ENCODE results near the gene ADGRV1. TPM values are rescaled to one million over a fixed set of nuclear protein-coding genes. Genes with fewer than 3 reads are reported as not detected.

The ADGRV1 gene
- total RNA-seq, 1 donor = 0.94 TPM

DNA sequence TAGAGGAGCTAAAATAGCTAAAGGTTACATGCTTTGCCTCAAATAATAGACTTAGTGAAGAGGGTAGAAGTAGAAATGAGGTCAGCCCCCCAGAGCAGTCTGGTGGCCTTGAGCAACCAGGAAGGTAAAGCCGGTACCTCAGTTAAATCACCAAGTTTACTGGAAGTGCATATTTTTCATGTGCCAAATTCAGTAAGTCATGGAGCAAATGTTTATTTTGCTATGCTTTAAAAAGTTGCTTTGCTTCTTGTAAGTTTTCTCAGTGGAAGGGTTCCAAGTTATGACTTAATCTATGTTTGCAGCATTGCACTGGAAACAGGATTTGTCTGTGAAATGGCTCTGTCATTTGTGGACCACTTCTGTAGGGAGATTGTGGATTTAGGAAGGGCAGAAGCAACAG, 567.9 kb downstream of the ADGRV1 start:
- Histone ChIP-seq H3K4me3 (ENCODE audit: low read length) (no peak overlapping the region), H3K27me3 (ENCODE audit: insufficient read depth, low read length) (no peaks in the 10 kb centered on the region), H3K9me3 (ENCODE audit: low read depth, low read length) (no peaks in the 10 kb centered on the region), H3K4me1 (ENCODE audit: insufficient read depth, low read length) (peaks cover 13% of the 10 kb centered on the region)

GRCh38 chr5:91126888-91127287, 568.3 kb downstream of the ADGRV1 start:
- H3K9me3 ChIP-seq (ENCODE audit: low read depth, low read length) = no peaks in the 10 kb centered on the region
- peaks cover 11% of the 10 kb centered on the region for H3K4me1 ChIP-seq (ENCODE audit: insufficient read depth, low read length)
- H3K4me3 ChIP-seq (ENCODE audit: low read length) = no peak overlapping the region
- H3K27me3 ChIP-seq (ENCODE audit: insufficient read depth, low read length) = no peaks in the 10 kb centered on the region

DNA sequence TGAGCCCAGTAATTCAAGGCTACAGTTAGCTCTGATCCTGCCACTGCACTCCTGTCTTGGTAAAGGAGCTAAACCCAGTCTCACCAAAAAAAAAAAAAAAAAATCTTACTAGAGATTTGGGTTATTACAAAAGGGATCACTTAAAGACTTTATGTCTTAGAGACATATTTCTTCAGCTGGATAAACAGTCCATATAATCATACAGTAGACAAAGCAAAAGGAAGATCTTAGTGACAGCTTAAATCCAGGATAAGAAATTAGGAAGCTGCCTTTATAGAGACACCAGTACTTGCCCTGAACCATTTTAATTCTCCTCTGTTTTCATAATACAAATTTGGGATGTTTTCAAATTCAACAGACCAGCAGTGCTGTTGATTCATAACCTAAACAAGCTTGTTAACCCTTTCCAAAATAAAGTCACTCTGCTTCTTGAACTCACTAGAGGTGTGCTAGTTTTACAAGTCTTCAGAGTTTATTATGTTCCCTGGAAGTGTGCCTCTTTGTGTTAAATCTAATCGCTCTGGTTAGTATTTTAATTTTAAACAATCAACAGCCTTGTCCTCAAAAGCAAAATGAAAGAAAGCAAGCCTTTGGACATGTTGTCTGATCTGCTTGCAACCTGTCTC, 569.0 kb downstream of the ADGRV1 start:
- Histone ChIP-seq H3K9me3 (ENCODE audit: low read depth, low read length) (no peaks in the 10 kb centered on the region), H3K4me1 (ENCODE audit: insufficient read depth, low read length) (peaks cover 11% of the 10 kb centered on the region), H3K4me3 (ENCODE audit: low read length) (no peak overlapping the region), H3K27me3 (ENCODE audit: insufficient read depth, low read length) (no peaks in the 10 kb centered on the region)

DNA sequence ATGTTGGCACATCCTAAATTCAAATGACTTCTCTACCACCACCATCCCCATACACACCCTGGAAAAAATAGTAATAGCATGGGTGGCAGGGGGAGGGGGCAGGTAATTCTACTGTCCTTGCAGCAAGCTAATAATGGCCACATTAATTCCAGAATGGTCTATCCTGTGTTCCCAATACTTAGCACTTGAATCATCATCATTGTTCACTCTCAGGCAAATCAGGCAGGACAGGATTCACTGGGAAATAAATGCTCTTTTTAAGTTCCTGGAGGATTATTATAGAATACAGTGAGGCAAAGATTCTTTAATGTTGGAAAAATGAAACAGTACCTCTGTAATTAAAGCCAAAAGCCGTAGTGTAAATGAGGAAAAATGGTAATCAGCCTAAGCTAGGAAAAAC, 570.0 kb downstream of the ADGRV1 start:
- Histone ChIP-seq H3K9me3 (ENCODE audit: low read depth, low read length) (no peaks in the 10 kb centered on the region), H3K4me1 (ENCODE audit: insufficient read depth, low read length) (peaks cover 7% of the 10 kb centered on the region), H3K27me3 (ENCODE audit: insufficient read depth, low read length) (no peaks in the 10 kb centered on the region), H3K4me3 (ENCODE audit: low read length) (no peak overlapping the region)

- Histone ChIP-seq H3K27me3 (ENCODE audit: insufficient read depth, low read length) (no peaks in the 10 kb centered on the region), H3K4me1 (ENCODE audit: insufficient read depth, low read length) (peaks cover 3% of the 10 kb centered on the region), H3K4me3 (ENCODE audit: low read length) (no peak overlapping the region), H3K9me3 (ENCODE audit: low read depth, low read length) (no peaks in the 10 kb centered on the region)
These were observed 571.2 kb downstream of the ADGRV1 start for GRCh38 chr5:91129748-91130147.

- Histone ChIP-seq H3K9me3 (ENCODE audit: low read depth, low read length) (no peaks in the 10 kb centered on the region), H3K4me3 (ENCODE audit: low read length) (no peak overlapping the region)
These were observed 572.2 kb downstream of the ADGRV1 start for GRCh38 chr5:91130759-91131158.

GRCh38 chr5:91132550-91132949, 574.0 kb downstream of the ADGRV1 start:
- Histone ChIP-seq H3K4me3 (ENCODE audit: low read length) (no peak overlapping the region), H3K9me3 (ENCODE audit: low read depth, low read length) (no peaks in the 10 kb centered on the region), H3K4me1 (ENCODE audit: insufficient read depth, low read length) (no peaks in the 10 kb centered on the region), H3K27me3 (ENCODE audit: insufficient read depth, low read length) (no peaks in the 10 kb centered on the region)

More at GRCh38 chr5:91130759-91131158, 572.2 kb downstream of the ADGRV1 start:
- Histone ChIP-seq H3K27me3 (ENCODE audit: insufficient read depth, low read length) (no peaks in the 10 kb centered on the region), H3K4me1 (ENCODE audit: insufficient read depth, low read length) (no peaks in the 10 kb centered on the region)

DNA sequence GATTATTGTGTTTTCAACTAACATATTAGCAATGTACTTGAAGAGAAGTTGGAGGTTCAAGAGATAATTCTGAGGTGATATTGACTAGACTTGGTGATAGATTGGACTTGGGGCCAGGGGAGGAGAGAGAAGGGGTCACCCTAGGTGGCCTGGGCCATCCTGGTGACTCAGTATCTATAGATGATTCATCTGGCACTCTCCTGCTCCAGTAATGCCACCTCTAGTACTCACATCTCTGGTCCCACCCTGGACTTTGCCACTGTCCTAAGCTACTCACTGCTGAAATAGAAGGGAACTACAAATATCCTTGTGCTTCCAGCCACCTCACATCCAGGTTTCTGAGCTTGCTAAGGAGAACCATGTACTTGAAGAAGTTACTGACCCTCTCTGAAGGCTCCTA, 574.6 kb downstream of the ADGRV1 start:
- Histone ChIP-seq H3K4me3 (ENCODE audit: low read length) (no peak overlapping the region), H3K9me3 (ENCODE audit: low read depth, low read length) (no peaks in the 10 kb centered on the region), H3K4me1 (ENCODE audit: insufficient read depth, low read length) (no peaks in the 10 kb centered on the region), H3K27me3 (ENCODE audit: insufficient read depth, low read length) (no peaks in the 10 kb centered on the region)

- no peak overlapping the region for H3K4me3 ChIP-seq (ENCODE audit: low read length)
- no peaks in the 10 kb centered on the region for H3K9me3 ChIP-seq (ENCODE audit: low read depth, low read length)
These were observed 577.1 kb downstream of the ADGRV1 start for GRCh38 chr5:91135475-91136248.

DNA sequence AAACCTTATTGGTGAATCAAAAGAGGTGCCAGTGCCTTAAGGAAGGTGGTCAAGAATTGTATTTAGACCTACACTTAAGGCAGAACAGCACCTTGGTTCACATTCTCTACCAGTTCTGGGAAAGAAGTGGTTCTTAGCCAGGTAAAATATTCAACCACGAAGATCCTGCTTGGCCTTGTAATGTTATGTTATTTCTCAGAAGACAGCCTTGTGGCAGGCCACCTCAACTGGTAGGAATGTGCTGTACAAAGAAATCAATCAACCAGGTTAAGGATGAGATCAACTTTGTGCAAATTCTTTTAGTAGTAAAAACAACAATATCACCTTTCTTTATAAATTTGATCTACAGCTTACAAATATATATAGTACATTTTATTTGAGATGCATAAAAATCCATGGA, 577.7 kb downstream of the ADGRV1 start:
- Histone ChIP-seq H3K9me3 (ENCODE audit: low read depth, low read length) (no peaks in the 10 kb centered on the region), H3K27me3 (ENCODE audit: insufficient read depth, low read length) (no peaks in the 10 kb centered on the region), H3K4me3 (ENCODE audit: low read length) (no peak overlapping the region), H3K4me1 (ENCODE audit: insufficient read depth, low read length) (peaks cover 11% of the 10 kb centered on the region)

More at GRCh38 chr5:91135475-91136248, 577.1 kb downstream of the ADGRV1 start:
- no peaks in the 10 kb centered on the region for H3K27me3 ChIP-seq (ENCODE audit: insufficient read depth, low read length)
- peaks cover 11% of the 10 kb centered on the region for H3K4me1 ChIP-seq (ENCODE audit: insufficient read depth, low read length)

DNA sequence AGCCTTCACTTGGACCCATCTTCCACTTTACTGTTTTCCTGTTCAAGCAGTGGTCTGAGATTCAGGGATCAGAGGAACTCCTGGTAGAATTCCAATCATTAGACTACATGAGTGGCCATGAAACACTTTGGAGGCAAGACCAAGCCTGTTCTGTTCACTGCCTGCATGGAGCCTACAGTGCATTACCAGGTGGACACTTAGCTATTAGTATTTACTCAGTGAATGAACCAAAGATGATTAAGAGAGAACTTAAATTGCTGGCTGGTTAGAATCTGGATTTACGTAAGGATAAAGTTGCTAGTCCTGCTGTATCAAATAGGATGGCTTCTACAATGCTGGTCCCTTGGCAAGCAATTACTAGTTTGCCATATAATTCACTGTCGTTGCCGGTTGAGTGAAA, 579.0 kb downstream of the ADGRV1 start:
- no peaks in the 10 kb centered on the region for H3K27me3 ChIP-seq (ENCODE audit: insufficient read depth, low read length)
- peaks cover 23% of the 10 kb centered on the region for H3K4me1 ChIP-seq (ENCODE audit: insufficient read depth, low read length)
- no peaks in the 10 kb centered on the region for H3K9me3 ChIP-seq (ENCODE audit: low read depth, low read length)
- no peak overlapping the region for H3K4me3 ChIP-seq (ENCODE audit: low read length)

DNA sequence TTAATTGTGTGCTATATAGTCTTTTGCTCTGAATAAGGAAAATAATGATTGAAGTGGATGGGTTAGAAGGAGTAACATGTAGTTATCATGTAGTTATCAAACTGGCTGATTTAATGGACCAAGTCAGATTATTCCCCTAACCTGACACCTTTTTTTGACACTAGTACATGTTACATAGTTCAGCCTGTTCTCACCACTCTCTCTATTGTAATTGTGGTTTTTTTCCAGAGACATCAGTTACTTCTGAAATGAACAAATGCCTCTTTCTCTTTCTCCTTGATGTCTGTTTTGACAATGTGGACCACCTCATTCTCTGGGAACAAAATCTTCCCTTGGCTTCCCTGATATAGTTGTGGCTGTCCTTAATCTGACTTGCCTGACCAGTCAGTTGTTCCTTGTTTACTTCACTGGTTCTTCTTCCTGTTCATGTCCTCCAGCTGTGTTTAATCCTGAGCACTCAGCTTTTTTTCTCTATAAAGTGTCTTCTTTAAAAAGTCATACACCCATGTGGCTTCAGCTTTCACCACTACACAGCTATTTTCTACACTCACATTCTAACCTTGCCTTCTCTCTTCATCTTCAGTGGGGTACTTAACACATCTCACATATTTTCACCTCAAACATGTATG, 581.1 kb downstream of the ADGRV1 start:
- Histone ChIP-seq H3K4me1 (ENCODE audit: insufficient read depth, low read length) (peaks cover 36% of the 10 kb centered on the region), H3K9me3 (ENCODE audit: low read depth, low read length) (no peaks in the 10 kb centered on the region), H3K4me3 (ENCODE audit: low read length) (no peak overlapping the region), H3K27me3 (ENCODE audit: insufficient read depth, low read length) (no peaks in the 10 kb centered on the region)

GRCh38 chr5:91140657-91141056, 582.1 kb downstream of the ADGRV1 start:
- Histone ChIP-seq H3K4me1 (ENCODE audit: insufficient read depth, low read length) (peaks cover 36% of the 10 kb centered on the region), H3K9me3 (ENCODE audit: low read depth, low read length) (no peaks in the 10 kb centered on the region), H3K27me3 (ENCODE audit: insufficient read depth, low read length) (no peaks in the 10 kb centered on the region), H3K4me3 (ENCODE audit: low read length) (no peak overlapping the region)

DNA sequence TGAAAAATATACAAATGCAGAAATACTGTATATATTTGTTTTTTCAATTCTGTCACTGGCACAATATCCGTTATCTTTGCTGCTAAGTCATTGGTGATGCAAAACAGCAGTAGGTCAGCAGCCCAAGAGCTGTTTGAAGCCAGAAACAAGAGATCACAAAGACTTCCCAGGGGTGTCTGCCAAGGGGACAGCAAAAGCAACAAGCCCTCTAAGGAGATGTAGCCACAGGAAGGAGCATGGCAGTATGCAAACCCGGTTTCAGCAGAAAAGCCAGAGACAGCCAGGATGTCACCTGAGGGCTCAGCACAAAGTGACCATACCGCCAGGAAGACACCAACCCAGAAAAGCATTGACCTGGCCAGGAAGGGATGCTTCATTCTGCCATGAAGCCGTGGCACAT, 583.0 kb downstream of the ADGRV1 start:
- Histone ChIP-seq H3K4me1 (ENCODE audit: insufficient read depth, low read length) (peaks cover 42% of the 10 kb centered on the region), H3K9me3 (ENCODE audit: low read depth, low read length) (no peaks in the 10 kb centered on the region), H3K27me3 (ENCODE audit: insufficient read depth, low read length) (no peaks in the 10 kb centered on the region), H3K4me3 (ENCODE audit: low read length) (no peak overlapping the region)

GRCh38 chr5:91142386-91142785, 583.8 kb downstream of the ADGRV1 start:
- Histone ChIP-seq H3K27me3 (ENCODE audit: insufficient read depth, low read length) (no peaks in the 10 kb centered on the region), H3K4me3 (ENCODE audit: low read length) (no peak overlapping the region), H3K4me1 (ENCODE audit: insufficient read depth, low read length) (peaks cover 49% of the 10 kb centered on the region), H3K9me3 (ENCODE audit: low read depth, low read length) (no peaks in the 10 kb centered on the region)

Data from mononuclear cell (primary cell).